Fibroblast of villous mesenchyme (primary cell): Measurements from ENCODE around the gene INTS2. TPM values are rescaled to one million over a fixed set of nuclear protein-coding genes. Genes with fewer than 3 reads are reported as not detected.
"Not testable (repeated sequence)": the region's sequence is repeated elsewhere in the genome, so short reads cannot be mapped to it uniquely, and the experiment has no call there.

ENCODE experiments used
- DNase-seq: peaks from one replicate; pipeline ENCODE4 v3.0.0-alpha.2; 2010; ENCODE audit warnings: low read depth
- H3K4me3 ChIP-seq: 2 replicates; pipeline ENCODE4 v1.5.1; 2011; ENCODE audit warnings: low read depth, mild to moderate bottlenecking, low read length
- total RNA-seq: library from RNA; depleted of rRNA; stranded (reverse); fragments of >200 nt; gene quantifications from 2 replicates; pipeline ENCODE4 v1.2.3, GENCODE V29; 2012
- TF ChIP-seq, protein P1 (sequence below): IDR thresholded peaks from 2 replicates; pipeline ENCODE4 v1.5.1; 2012; ENCODE audit warnings: low read depth, mild to moderate bottlenecking, low read length; ENCODE audit not compliant: insufficient read depth

The INTS2 gene
- total RNA-seq, 1 donor = 17.7 TPM

DNA sequence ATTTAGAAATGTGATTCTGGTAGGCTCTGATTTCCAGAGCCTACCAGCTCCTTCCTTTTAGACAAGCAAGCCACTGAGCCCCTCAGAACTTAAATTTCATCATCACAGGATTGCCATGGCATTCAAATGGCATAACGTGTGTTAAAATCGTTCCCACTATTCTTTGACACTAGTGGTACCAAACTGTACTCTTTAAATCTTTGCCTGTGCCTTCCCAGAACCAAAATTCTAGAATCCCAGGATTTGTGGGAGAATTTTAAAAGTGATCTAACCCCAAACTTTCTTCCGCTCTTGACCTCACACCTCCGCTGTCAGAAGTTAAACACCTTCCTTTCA lies 287 bp upstream of the INTS2 start:
- peak overlapping the region; percentile 91 for H3K4me3 ChIP-seq
- DNase-seq = no peak
- TF ChIP-seq, protein P1, sequence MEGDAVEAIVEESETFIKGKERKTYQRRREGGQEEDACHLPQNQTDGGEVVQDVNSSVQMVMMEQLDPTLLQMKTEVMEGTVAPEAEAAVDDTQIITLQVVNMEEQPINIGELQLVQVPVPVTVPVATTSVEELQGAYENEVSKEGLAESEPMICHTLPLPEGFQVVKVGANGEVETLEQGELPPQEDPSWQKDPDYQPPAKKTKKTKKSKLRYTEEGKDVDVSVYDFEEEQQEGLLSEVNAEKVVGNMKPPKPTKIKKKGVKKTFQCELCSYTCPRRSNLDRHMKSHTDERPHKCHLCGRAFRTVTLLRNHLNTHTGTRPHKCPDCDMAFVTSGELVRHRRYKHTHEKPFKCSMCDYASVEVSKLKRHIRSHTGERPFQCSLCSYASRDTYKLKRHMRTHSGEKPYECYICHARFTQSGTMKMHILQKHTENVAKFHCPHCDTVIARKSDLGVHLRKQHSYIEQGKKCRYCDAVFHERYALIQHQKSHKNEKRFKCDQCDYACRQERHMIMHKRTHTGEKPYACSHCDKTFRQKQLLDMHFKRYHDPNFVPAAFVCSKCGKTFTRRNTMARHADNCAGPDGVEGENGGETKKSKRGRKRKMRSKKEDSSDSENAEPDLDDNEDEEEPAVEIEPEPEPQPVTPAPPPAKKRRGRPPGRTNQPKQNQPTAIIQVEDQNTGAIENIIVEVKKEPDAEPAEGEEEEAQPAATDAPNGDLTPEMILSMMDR = no peak

DNA sequence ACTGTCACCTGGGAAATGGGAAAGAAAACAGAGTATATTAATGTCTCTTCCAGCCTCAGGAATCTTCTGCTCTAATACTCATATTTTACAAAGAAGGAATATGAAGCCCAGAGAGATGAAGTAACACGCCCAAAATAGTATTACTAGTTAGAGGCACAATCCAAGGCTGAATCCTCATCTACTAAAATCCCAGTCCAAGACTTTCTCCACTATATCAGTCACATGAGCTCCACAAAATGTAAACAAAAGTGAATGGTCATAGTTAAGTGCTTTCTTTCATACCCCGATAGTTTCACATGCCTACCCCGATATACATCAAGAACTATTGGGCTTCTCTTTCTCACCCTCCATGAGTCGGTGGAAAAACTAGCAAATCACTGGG lies 965 bp downstream of the INTS2 start:
- DNase-seq = peak; percentile 67
- TF ChIP-seq, protein P1 = no peak

DNA sequence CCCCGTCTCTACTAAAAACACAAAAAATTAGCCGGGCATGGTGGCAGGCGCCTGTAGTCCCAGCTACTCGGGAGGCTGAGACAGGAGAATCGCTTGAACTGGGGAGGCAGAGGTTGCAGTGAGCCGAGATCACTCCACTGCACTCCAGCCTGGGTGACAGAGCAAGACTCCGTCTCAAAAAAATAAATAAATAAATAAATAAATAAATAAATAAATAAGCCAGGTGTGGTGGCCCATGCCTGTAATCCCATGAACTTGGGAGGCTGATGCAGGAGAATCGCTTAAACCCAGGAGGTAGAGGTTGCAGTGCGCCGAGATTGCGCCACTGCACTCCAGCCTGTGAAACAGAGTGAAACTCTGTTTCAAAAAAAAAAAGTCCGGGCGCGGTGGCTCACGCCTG lies 12.6 kb downstream of the INTS2 start:
- DNase-seq, H3K4me3 ChIP-seq: not testable (repeated sequence)

More for the DNA sequence above, 965 bp downstream of the INTS2 start:
- peak overlapping the region; percentile 91 for H3K4me3 ChIP-seq

DNA sequence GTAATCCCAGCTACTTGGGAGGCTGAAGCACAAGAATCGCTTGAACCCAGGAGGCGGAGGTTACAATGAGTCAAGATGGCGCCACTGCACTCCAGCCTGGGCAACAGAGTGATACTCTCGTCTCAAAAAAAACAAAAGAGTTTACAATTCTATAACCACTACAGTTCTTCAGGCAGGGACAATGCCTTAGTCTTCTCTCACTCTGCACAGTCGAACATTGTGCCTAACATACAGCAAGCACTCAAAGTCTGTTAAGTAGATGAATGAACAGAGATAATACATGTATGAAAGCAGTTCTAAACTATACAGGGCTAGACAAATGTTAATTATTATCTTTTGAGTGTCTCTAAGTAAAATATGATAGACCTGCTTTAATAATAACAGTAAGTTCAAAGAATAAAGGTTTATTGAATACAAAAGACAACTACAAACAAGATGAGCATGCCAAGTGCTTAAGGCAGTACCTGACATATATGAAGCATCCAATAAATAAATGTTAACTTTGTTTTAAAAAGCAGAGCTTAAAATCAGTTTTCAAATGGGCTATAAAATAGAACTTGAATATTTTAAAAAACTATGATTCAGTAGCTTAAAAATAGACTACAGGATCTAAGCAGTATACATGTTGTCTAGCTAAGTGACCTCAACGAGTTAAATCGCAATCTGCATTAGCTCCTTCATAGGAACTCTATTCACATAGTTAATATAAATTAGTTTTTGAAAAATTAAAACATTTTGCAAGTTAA lies 19.3 kb downstream of the INTS2 start:
- TF ChIP-seq, protein P1 = no peak
- no peak for DNase-seq
- no peak overlapping the region for H3K4me3 ChIP-seq

DNA sequence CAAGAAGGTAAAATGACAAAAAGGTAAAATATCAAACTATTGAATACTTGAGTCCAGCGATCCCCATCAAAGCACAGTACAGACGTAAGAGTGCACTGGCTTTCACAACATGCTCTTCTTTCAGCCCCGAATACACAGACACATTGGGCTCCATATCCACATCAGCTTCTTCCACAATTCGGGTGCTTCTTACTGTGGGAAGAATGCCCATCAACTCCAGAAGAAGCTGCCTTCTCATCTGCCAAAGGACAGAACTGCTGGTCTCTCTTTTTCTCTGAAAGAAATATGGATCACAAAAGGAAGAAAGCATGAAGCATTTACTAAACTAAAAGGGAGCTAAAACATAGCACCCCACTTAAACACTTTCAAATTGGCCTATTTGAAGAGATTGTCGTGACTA lies 20.4 kb downstream of the INTS2 start:
- DNase-seq = no peak

DNA sequence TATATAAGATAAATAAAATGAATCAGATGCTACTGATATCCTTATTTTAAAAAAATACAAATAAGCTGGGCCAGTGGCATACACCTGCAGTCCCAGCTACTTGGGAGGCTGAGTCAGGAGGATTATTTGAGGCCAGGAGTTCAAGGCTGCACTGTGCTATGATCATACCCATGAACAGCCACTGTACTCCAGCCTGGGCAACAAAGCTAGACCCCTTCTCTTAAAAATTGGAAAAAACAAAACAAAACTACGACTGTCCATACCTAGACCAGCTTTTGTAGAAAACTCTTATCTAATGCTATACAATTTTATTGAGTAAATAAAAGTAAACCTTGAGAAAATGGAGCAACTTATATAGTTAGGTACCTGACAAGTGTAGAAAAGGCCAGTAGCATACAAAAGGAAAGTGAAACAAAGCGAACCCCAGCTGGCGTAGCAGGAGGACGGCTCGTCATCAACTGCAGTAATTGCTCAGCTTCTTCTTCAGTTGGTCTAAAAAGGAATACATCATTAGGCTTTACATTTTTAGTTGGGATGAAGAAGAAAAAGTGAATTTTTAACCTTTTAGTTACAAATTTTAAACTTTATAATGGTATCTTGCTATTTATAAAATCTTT lies 23.6 kb downstream of the INTS2 start:
- H3K4me3 ChIP-seq = no peak overlapping the region
- TF ChIP-seq, protein P1 = no peak
- DNase-seq = no peak

More for the DNA sequence above, 20.4 kb downstream of the INTS2 start:
- TF ChIP-seq, protein P1 = no peak
- no peak overlapping the region for H3K4me3 ChIP-seq

DNA sequence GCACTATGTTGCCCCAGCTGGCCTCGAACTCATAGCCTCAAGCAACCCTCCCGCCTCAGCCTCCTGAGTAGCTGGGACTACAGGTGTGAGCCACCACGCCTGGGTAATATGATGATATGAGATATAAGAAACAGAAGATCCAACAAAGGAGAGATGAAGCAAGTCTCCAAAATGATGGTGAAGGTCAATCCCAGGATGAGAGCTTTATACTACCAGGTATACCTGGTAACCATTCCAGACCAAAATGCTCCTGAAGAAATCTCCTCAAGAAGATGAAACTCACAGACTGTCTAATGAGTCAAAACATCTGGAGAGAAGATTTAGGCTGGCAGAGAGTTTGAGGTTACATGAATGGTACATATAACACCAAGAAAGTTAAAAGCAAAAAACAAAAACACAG lies 24.5 kb downstream of the INTS2 start:
- TF ChIP-seq, protein P1 = no peak
- H3K4me3 ChIP-seq = no peak overlapping the region
- no peak for DNase-seq
